HEK293 (cell line): ENCODE data around the gene HHAT.

Experiments used
- KLF8 ChIP-seq: fragments of 450-650 bp; formaldehyde crosslinking; IDR thresholded peaks from 2 replicates; pipeline ENCODE4 v1.5.1; 2016; ENCODE audit warnings: missing biosample characterization, missing genetic modification characterization
- REPIN1 ChIP-seq: fragments of 450-650 bp; formaldehyde crosslinking; IDR thresholded peaks from 2 replicates; pipeline ENCODE4 v1.5.1; 2017; ENCODE audit warnings: missing biosample characterization, missing genetic modification characterization, low read depth
- SP3 ChIP-seq: fragments of 450-650 bp; formaldehyde crosslinking; IDR thresholded peaks from 2 replicates; pipeline ENCODE4 v1.5.1; 2016; ENCODE audit warnings: missing biosample characterization, missing genetic modification characterization
- YY2 ChIP-seq: fragments of 450-650 bp; formaldehyde crosslinking; IDR thresholded peaks from 2 replicates; pipeline ENCODE4 v1.5.1; 2016; ENCODE audit warnings: missing biosample characterization, missing genetic modification characterization
- ZNF132 ChIP-seq: fragments of 450-650 bp; formaldehyde crosslinking; IDR thresholded peaks from 2 replicates; pipeline ENCODE4 v1.5.1; 2017; ENCODE audit warnings: missing biosample characterization, missing genetic modification characterization, borderline replicate concordance
- ZNF133 ChIP-seq: fragments of 450-650 bp; formaldehyde crosslinking; IDR thresholded peaks from 2 replicates; pipeline ENCODE4 v1.5.1; 2016; ENCODE audit warnings: missing biosample characterization, missing genetic modification characterization
- ZNF138 ChIP-seq: fragments of 450-650 bp; formaldehyde crosslinking; IDR thresholded peaks from 2 replicates; pipeline ENCODE4 v1.5.1; 2016; ENCODE audit warnings: missing biosample characterization, missing genetic modification characterization, borderline replicate concordance
- ZNF169 ChIP-seq: fragments of 450-650 bp; formaldehyde crosslinking; IDR thresholded peaks from 2 replicates; pipeline ENCODE4 v1.5.1; 2016; ENCODE audit warnings: missing biosample characterization, missing genetic modification characterization
- ZNF19 ChIP-seq: fragments of 450-650 bp; formaldehyde crosslinking; IDR thresholded peaks from 2 replicates; pipeline ENCODE4; 2016; ENCODE audit warnings: missing biosample characterization, missing genetic modification characterization, low read depth
- ZNF202 ChIP-seq: fragments of 450-650 bp; formaldehyde crosslinking; IDR thresholded peaks from 2 replicates; pipeline ENCODE4 v1.5.1; 2016; ENCODE audit warnings: missing biosample characterization, missing genetic modification characterization, borderline replicate concordance
- ZNF23 ChIP-seq: fragments of 450-650 bp; formaldehyde crosslinking; IDR thresholded peaks from 2 replicates; pipeline ENCODE4 v1.5.1; 2016; ENCODE audit warnings: missing biosample characterization, missing genetic modification characterization, borderline replicate concordance
- ZNF391 ChIP-seq: fragments of 450-650 bp; formaldehyde crosslinking; IDR thresholded peaks from 2 replicates; pipeline ENCODE4 v1.5.1; 2016; ENCODE audit warnings: low read depth, missing biosample characterization, missing genetic modification characterization, borderline replicate concordance
- ZNF423 ChIP-seq: fragments of 450-650 bp; formaldehyde crosslinking; IDR thresholded peaks from 2 replicates; pipeline ENCODE4 v1.5.1; 2016; ENCODE audit warnings: missing biosample characterization, missing genetic modification characterization
- ZNF530 ChIP-seq: fragments of 450-650 bp; formaldehyde crosslinking; IDR thresholded peaks from 2 replicates; pipeline ENCODE4 v1.5.1; 2016; ENCODE audit warnings: low read depth, missing biosample characterization, missing genetic modification characterization
- ZNF621 ChIP-seq: fragments of 450-650 bp; formaldehyde crosslinking; IDR thresholded peaks from 2 replicates; pipeline ENCODE4 v1.5.1; 2017; ENCODE audit warnings: missing biosample characterization, missing genetic modification characterization
- ZNF791 ChIP-seq: fragments of 450-650 bp; formaldehyde crosslinking; IDR thresholded peaks from 2 replicates; pipeline ENCODE4 v1.5.1; 2016; ENCODE audit warnings: missing biosample characterization, missing genetic modification characterization
- ZXDB ChIP-seq: fragments of 450-650 bp; formaldehyde crosslinking; IDR thresholded peaks from 2 replicates; pipeline ENCODE4 v1.5.1; 2016; ENCODE audit warnings: missing biosample characterization, missing genetic modification characterization
- TF ChIP-seq, protein P1 (sequence below): fragments of 450-650 bp; formaldehyde crosslinking; IDR thresholded peaks from 2 replicates; pipeline ENCODE4 v1.5.1; 2017; ENCODE audit warnings: missing biosample characterization, missing genetic modification characterization
- TF ChIP-seq, protein P2 (sequence below): fragments of 450-650 bp; formaldehyde crosslinking; IDR thresholded peaks from 2 replicates; pipeline ENCODE4 v1.5.1; 2016; ENCODE audit warnings: missing biosample characterization, missing genetic modification characterization
- TF ChIP-seq, protein P3 (sequence below): fragments of 450-650 bp; formaldehyde crosslinking; IDR thresholded peaks from 2 replicates; pipeline ENCODE4 v1.5.1; 2016; ENCODE audit warnings: missing biosample characterization, missing genetic modification characterization
- TF ChIP-seq, protein P4 (sequence below): fragments of 450-650 bp; formaldehyde crosslinking; IDR thresholded peaks from 2 replicates; pipeline ENCODE4 v1.5.1; 2016; ENCODE audit warnings: missing biosample characterization, missing genetic modification characterization, low read depth
- TF ChIP-seq, protein P5 (sequence below): fragments of 450-650 bp; IDR thresholded peaks from 2 replicates; pipeline ENCODE4 v1.5.1; 2018; ENCODE audit warnings: missing biosample characterization, mild to moderate bottlenecking, missing genetic modification characterization

Gene HHAT

DNA sequence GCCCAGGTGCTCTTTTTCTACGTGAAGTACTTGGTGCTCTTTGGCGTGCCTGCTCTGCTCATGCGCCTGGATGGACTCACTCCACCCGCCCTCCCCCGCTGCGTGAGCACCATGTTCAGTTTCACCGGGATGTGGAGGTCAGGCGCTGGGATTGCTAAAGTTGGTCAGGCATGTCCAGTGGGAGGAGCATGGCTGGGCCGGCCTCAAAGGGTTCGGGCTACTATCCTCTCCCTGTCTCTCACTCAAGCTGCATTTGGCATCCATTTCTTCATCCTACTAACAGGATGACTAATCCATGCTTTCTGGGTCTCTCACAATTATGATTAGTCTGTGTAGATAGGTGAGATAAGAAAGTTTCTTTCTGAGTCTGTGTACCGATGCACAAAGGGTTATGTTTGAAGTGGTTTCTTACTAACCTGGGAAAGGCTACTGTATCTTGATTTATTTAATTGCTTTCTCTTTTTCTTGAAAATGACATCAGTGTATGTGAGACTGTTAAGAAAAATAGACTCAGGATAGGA lies 135.9 kb downstream of the HHAT start (continued):
- TF ChIP-seq, protein P1, sequence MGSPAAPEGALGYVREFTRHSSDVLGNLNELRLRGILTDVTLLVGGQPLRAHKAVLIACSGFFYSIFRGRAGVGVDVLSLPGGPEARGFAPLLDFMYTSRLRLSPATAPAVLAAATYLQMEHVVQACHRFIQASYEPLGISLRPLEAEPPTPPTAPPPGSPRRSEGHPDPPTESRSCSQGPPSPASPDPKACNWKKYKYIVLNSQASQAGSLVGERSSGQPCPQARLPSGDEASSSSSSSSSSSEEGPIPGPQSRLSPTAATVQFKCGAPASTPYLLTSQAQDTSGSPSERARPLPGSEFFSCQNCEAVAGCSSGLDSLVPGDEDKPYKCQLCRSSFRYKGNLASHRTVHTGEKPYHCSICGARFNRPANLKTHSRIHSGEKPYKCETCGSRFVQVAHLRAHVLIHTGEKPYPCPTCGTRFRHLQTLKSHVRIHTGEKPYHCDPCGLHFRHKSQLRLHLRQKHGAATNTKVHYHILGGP = peak; percentile 63; the same call in 1 of the 2 replicates
- no peak for TF ChIP-seq ZNF391 (tag by site-specific recombination)
- no peak for TF ChIP-seq ZNF621 (tag by site-specific recombination)
- TF ChIP-seq, protein P2, sequence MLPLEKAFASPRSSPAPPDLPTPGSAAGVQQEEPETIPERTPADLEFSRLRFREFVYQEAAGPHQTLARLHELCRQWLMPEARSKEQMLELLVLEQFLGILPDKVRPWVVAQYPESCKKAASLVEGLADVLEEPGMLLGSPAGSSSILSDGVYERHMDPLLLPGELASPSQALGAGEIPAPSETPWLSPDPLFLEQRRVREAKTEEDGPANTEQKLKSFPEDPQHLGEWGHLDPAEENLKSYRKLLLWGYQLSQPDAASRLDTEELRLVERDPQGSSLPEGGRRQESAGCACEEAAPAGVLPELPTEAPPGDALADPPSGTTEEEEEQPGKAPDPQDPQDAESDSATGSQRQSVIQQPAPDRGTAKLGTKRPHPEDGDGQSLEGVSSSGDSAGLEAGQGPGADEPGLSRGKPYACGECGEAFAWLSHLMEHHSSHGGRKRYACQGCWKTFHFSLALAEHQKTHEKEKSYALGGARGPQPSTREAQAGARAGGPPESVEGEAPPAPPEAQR (tag by site-specific recombination) = no peak
- TF ChIP-seq SP3 (tag by site-specific recombination) = peak; percentile 50
- no peak for TF ChIP-seq ZNF19 (tag by site-specific recombination)
- TF ChIP-seq, protein P3, sequence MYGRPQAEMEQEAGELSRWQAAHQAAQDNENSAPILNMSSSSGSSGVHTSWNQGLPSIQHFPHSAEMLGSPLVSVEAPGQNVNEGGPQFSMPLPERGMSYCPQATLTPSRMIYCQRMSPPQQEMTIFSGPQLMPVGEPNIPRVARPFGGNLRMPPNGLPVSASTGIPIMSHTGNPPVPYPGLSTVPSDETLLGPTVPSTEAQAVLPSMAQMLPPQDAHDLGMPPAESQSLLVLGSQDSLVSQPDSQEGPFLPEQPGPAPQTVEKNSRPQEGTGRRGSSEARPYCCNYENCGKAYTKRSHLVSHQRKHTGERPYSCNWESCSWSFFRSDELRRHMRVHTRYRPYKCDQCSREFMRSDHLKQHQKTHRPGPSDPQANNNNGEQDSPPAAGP (tag by site-specific recombination) = no peak
- TF ChIP-seq ZNF133 (tag by site-specific recombination) = no peak
- no peak for TF ChIP-seq ZNF138 (tag by site-specific recombination)
- TF ChIP-seq, protein P4, sequence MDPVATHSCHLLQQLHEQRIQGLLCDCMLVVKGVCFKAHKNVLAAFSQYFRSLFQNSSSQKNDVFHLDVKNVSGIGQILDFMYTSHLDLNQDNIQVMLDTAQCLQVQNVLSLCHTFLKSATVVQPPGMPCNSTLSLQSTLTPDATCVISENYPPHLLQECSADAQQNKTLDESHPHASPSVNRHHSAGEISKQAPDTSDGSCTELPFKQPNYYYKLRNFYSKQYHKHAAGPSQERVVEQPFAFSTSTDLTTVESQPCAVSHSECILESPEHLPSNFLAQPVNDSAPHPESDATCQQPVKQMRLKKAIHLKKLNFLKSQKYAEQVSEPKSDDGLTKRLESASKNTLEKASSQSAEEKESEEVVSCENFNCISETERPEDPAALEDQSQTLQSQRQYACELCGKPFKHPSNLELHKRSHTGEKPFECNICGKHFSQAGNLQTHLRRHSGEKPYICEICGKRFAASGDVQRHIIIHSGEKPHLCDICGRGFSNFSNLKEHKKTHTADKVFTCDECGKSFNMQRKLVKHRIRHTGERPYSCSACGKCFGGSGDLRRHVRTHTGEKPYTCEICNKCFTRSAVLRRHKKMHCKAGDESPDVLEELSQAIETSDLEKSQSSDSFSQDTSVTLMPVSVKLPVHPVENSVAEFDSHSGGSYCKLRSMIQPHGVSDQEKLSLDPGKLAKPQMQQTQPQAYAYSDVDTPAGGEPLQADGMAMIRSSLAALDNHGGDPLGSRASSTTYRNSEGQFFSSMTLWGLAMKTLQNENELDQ (tag by site-specific recombination) = no peak
- no peak for TF ChIP-seq ZNF169 (tag by site-specific recombination)
- TF ChIP-seq ZNF23 (tag by site-specific recombination) = no peak
- TF ChIP-seq YY2 (tag by site-specific recombination) = no peak; the same call in 1 of the 2 replicates
- no peak for TF ChIP-seq ZNF132 (tag by site-specific recombination)
- TF ChIP-seq ZNF791 = no peak
- peak; percentile 70 for TF ChIP-seq KLF8 (tag by site-specific recombination)
- TF ChIP-seq ZNF530 = no peak
- TF ChIP-seq ZNF202 (tag by site-specific recombination) = no peak
- TF ChIP-seq REPIN1 (tag by site-specific recombination) = no peak
- TF ChIP-seq ZNF423 = no peak
- peak; percentile 61 for TF ChIP-seq ZXDB (tag by site-specific recombination)
- TF ChIP-seq, protein P5, sequence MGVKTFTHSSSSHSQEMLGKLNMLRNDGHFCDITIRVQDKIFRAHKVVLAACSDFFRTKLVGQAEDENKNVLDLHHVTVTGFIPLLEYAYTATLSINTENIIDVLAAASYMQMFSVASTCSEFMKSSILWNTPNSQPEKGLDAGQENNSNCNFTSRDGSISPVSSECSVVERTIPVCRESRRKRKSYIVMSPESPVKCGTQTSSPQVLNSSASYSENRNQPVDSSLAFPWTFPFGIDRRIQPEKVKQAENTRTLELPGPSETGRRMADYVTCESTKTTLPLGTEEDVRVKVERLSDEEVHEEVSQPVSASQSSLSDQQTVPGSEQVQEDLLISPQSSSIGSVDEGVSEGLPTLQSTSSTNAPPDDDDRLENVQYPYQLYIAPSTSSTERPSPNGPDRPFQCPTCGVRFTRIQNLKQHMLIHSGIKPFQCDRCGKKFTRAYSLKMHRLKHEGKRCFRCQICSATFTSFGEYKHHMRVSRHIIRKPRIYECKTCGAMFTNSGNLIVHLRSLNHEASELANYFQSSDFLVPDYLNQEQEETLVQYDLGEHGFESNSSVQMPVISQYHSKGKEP (tag by site-specific recombination) = no peak
